ENCODE measurements around the gene DCST1. TPM values are rescaled to one million over a fixed set of nuclear protein-coding genes. Genes with fewer than 3 reads are reported as not detected.

Gene DCST1
- total RNA-seq, 1 experiment from 2014 or later, result 0.32 TPM

GRCh38 chr1:155079487-155080311, 46.1 kb downstream of the DCST1 start:
- no peak for TF ChIP-seq ZNF274 (IDR thresholded peaks at IDR 0.05; ENCODE audit: low read depth, low read length)
- no peak for TF ChIP-seq EZH2 (IDR thresholded peaks at IDR 0.05)
- TF ChIP-seq, protein P1, sequence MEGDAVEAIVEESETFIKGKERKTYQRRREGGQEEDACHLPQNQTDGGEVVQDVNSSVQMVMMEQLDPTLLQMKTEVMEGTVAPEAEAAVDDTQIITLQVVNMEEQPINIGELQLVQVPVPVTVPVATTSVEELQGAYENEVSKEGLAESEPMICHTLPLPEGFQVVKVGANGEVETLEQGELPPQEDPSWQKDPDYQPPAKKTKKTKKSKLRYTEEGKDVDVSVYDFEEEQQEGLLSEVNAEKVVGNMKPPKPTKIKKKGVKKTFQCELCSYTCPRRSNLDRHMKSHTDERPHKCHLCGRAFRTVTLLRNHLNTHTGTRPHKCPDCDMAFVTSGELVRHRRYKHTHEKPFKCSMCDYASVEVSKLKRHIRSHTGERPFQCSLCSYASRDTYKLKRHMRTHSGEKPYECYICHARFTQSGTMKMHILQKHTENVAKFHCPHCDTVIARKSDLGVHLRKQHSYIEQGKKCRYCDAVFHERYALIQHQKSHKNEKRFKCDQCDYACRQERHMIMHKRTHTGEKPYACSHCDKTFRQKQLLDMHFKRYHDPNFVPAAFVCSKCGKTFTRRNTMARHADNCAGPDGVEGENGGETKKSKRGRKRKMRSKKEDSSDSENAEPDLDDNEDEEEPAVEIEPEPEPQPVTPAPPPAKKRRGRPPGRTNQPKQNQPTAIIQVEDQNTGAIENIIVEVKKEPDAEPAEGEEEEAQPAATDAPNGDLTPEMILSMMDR (IDR thresholded peaks at IDR 0.05 in 2 of 3, conservative IDR thresholded peaks at IDR 0.05 in 1 of 3; ENCODE audit: borderline replicate concordance in 1 of 3, insufficient read depth in 1 of 3, low read depth in 2 of 3, low read length in 2 of 3), result no peak
- no peak for TF ChIP-seq RAD21 (IDR thresholded peaks at IDR 0.05; ENCODE audit: low read depth)
- TF ChIP-seq POLR2A (IDR thresholded peaks at IDR 0.05; ENCODE audit: borderline replicate concordance, extremely low read depth, insufficient read depth, insufficient read length), result no peak
- TF ChIP-seq ZFX (IDR thresholded peaks at IDR 0.05), result no peak
- no peak for TF ChIP-seq EGR1 (IDR thresholded peaks at IDR 0.05; ENCODE audit: low read depth)
- no peak for TF ChIP-seq ATF3 (IDR thresholded peaks at IDR 0.05)
- no peak for TF ChIP-seq REST (IDR thresholded peaks at IDR 0.05; ENCODE audit: low read depth)
- TF ChIP-seq MAX (IDR thresholded peaks at IDR 0.05), result no peak
- no peak for TF ChIP-seq ELF1 (IDR thresholded peaks at IDR 0.05; ENCODE audit: borderline replicate concordance, low read depth)
- TF ChIP-seq TCF7L2 (IDR thresholded peaks at IDR 0.05; ENCODE audit: borderline replicate concordance, extremely low read depth, insufficient read depth, insufficient read length), result no peak
- no peak for TF ChIP-seq SP1 (IDR thresholded peaks at IDR 0.05; ENCODE audit: low read depth)
- no peak for TF ChIP-seq EZH2phosphoT487 (IDR thresholded peaks at IDR 0.05; ENCODE audit: borderline replicate concordance)
- ChIA-PET RAD21 (ENCODE audit: low non-redundant PET in 1 of 2, low total read pairs in 2 of 2, uncharacterized antibody in 2 of 2, unreplicated experiment in 2 of 2) (no interaction called here), CTCF (interaction anchor here (1.2 to 1.8 kb wide), 4 partner anchors 27 to 93 kb away, joined by 3 to 8 read pairs (median 4); partner anchors contain the start of gene KRTCAP2), POLR2A (interaction anchor here (1.3 kb wide), 1 partner anchor 16 kb away, joined by 5 read pairs; the partner anchor contains the start of gene EFNA4)
- Histone ChIP-seq H3K79me2 (ENCODE audit: insufficient read depth, low read length) (no peaks in the 10 kb centered on the region; the same call in 1 of the 2 replicates), H3K36me3 (ENCODE audit: control insufficient read depth in 1 of 2, insufficient read depth in 2 of 2, low read length in 2 of 2) (no peaks in the 10 kb centered on the region), H3K9me2 (ENCODE audit: insufficient read depth) (no peaks in the 10 kb centered on the region), H3K27me3 (ENCODE audit: insufficient read depth, low read length) (no peaks in the 10 kb centered on the region), H3K27ac (ENCODE audit: low read depth, low read length) (peak overlapping the region; percentile 31; the same call in 1 of the 2 replicates), H4K20me1 (ENCODE audit: insufficient read depth) (no peaks in the 10 kb centered on the region), H3K4me3 (replicated peaks in 1 of 2; ENCODE audit: low read depth in 1 of 2, low read length in 2 of 2) (peak overlapping the region; percentile 73 to 90), H3K9me3 (ENCODE audit: control insufficient read depth in 1 of 2, insufficient read depth in 1 of 2, low read depth in 1 of 2, low read length in 2 of 2) (no peaks in the 10 kb centered on the region), H2AFZ (ENCODE audit: low read depth, low read length, poor library complexity, severe bottlenecking) (no peak overlapping the region), H3K9ac (ENCODE audit: low read length) (peak overlapping the region; percentile 81), H3K4me2 (ENCODE audit: low read length) (peak overlapping the region; percentile 99), H3K4me1 (ENCODE audit: control insufficient read depth in 1 of 2, insufficient read depth in 2 of 2, low read length in 2 of 2) (peaks cover 32 to 64% of the 10 kb centered on the region in 2 experiments)
- intact Hi-C loops (cut with micrococcal nuclease), result loop anchor here (5.0 kb wide), 1 partner anchor 522 kb away; the partner anchor contains the start of gene UBE2Q1
- no peak for DNase-seq (ENCODE audit: low read depth, low spot score)
- peak; percentile 5 for ATAC-seq
- BruUV-seq (replicated peaks), result no TSS peak
